NCI-H524 treated with DMSO at 0.1 percent for 48 hours (cell line): ENCODE results near the gene TRABD2B.
"Not testable (repeated sequence)": the region's sequence is repeated elsewhere in the genome, so short reads cannot be mapped to it uniquely, and the experiment has no call there.

Source experiments
- DNase-seq: peaks from one replicate; lab custom pipeline; 2025; lab: John Stamatoyannopoulos, UW

The TRABD2B gene

DNA sequence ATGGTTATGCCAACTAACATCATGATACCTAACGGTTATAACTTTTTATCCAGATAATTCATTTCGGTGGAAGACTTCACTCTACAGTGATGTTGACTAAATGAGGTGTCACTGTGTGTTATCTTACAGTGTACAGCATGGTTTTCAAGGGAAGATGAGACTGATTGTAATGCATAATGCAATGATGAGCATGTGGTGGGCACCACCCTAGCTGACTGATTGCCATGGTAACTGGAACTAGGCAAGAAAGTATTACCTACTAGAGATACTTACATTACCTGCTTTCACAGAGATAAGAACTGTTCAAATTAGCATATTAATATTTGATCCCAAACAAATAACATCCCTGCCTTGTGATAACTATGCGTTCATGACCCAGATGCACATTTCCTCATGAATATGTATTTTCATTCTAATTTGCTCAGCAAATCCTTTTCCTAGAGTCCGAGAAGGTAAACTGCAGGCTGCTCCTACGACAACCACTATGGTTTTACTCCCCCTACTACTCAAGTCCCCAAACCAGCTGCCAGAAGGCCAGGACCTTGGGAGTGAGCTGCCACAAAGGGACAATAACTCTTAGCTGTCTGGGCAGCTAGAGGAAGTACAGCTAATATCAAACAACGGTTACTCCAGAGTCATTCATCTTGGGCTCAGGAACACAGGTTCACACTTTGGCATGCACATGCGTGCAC is 29.2 kb downstream of the TRABD2B start:
- no peak for DNase-seq

GRCh38 chr1:47965816-47966215 is 31.4 kb downstream of the TRABD2B start:
- DNase-seq = no peak

- no peak for DNase-seq
Observed at GRCh38 chr1:47964636-47965035, 32.5 kb downstream of the TRABD2B start.

- DNase-seq = no peak
Observed at GRCh38 chr1:47963568-47964358, 33.4 kb downstream of the TRABD2B start.

- DNase-seq = peak; percentile 92
Observed at GRCh38 chr1:47962750-47963492, 34.3 kb downstream of the TRABD2B start.

- not testable (repeated sequence) for DNase-seq
Observed at GRCh38 chr1:47961835-47962234, 35.4 kb downstream of the TRABD2B start.

GRCh38 chr1:47956491-47956890 is 40.7 kb downstream of the TRABD2B start:
- DNase-seq = not testable (repeated sequence)

- DNase-seq = no peak
Observed at GRCh38 chr1:47953661-47954060, 43.5 kb downstream of the TRABD2B start.

DNA sequence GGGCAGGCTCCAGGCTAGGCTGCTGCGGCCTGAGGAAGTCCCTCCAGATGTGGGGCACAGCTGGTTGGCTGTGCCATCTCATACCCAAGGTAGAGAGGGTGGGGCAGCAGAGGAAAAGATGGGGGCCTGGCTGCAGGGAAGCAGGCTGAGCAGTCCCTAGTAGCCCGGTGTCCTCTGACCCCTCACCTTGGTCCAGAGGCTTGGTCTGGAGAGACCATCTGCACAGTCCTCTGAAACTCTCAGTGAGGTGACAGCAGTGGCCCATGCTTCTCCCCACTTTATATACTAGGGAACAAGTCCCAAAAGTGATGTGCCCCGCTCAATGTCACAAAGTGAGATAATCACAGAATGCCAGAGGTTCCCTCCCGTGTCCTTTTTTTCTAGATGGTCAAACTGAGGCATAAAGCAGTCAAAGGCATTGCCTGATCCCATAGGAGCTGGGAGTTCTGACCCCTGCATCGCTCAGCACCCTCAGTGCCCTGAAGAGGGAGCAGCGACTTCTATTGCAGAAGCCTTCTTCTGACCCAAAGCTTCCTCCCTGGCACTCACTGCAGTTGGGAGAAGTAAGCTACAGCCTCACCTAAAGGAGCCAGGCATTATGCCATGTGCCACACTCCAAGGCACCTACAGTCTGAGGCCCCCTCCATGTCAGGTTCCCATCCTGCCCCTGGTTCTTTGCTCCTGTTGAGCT is 45.5 kb downstream of the TRABD2B start:
- DNase-seq = no peak

GRCh38 chr1:47951026-47951425 is 46.2 kb downstream of the TRABD2B start:
- no peak for DNase-seq

DNA sequence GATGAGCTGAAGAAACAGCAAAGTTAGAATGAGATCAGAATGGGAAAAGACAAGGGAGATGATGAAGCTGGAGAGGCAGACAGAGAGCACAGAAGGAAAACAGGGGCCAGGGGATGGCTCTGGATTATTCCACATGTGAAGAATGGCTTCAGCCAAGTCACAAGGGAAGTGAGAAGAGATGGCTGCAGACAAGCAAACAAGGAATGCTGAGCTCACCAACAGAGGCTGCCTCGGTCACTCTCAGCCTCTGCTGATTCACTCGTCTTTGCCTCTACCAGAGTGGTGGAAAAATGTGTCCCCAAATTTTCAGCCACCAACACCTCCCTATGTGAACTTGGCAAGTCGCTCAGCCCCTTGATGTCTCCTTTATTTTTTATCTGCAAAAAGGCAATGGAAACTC is 46.7 kb downstream of the TRABD2B start:
- DNase-seq = no peak

- peak; percentile 13 for DNase-seq
Observed at GRCh38 chr1:47948126-47948525, 49.1 kb downstream of the TRABD2B start.

DNA sequence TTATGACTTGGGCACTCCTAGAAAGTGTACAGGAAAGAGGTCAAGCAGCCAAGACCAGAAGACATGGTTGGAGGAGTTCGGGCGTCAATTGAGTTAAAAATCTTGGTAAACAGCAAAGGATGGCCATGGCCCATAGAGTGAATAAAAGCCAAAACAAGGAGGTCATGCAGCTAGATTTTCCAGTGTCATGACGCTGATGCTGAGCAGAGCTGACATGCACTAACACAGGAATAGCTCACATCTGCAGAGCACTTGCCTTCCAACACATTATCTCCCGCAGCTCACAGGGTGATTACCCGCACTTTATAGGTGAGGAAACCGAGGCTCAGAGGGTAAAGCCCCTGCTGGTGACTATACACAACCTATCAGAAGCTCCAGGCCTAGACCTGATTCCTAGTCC is 49.7 kb downstream of the TRABD2B start:
- no peak for DNase-seq

DNA sequence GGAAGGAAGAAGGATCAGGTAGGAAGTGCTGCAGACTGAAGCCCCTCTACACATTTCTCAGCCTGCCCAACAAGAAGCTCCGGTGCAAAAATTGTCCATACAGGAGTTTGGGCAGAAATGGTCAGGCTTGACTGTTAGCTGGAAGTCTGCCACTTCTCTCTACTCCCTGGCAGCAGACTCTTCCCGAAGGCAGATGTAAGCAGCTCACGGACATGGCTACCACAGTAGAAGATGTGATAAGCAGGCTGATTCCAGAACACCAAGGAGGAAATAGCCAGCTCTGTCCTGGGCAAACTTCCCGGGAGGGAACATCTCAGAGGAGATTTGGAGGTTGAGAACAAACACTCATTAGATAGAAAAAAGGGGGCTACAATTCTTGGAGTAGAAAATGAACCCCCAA is 52.6 kb downstream of the TRABD2B start:
- no peak for DNase-seq

- no peak for DNase-seq
Observed at GRCh38 chr1:47942240-47942629, 55.0 kb downstream of the TRABD2B start.

- DNase-seq = no peak
Observed at GRCh38 chr1:47941609-47942239, 55.5 kb downstream of the TRABD2B start.

DNA sequence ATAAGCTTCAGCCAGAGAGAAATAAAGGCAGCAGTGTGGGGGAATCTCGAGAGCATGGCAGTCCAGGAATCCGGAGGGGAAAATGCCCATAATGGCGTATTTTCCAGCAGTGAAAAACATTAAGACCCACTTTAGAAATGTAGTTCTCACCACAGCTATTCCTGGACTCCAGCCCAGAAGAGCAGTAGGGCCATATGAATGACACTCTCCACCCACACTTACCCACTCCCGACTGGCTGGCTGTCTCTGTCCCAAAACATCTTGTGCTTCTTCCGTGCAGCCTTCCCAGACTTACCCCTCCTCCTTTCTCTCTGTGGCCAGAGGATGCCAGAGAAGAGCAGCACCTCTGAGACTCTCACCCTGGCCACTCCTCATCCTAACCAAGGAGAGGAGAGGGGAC is 56.4 kb downstream of the TRABD2B start:
- DNase-seq = no peak

- DNase-seq = no peak
Observed at GRCh38 chr1:47940326-47940725, 56.9 kb downstream of the TRABD2B start.

DNA sequence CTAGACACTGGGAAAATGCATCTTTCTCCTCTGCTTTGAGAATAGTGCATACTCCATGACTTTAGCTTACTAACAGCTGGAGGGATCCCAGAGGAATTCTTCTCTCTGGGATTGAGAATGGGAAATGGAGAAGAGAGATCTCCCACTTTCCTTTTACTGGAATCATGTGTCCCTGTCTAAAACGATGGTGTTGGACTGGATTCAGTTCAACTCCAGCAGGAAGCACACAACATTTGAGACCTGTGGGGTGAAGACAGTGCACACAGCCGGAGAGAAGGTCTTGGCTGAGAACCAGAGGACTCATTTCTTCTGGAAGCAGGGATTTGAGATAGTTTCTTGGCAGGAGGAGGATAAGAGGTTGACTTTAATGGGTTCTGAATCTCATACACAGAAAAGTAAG is 58.7 kb downstream of the TRABD2B start:
- DNase-seq = no peak

- no peak for DNase-seq
Observed at GRCh38 chr1:47937586-47938254, 59.5 kb downstream of the TRABD2B start.

DNA sequence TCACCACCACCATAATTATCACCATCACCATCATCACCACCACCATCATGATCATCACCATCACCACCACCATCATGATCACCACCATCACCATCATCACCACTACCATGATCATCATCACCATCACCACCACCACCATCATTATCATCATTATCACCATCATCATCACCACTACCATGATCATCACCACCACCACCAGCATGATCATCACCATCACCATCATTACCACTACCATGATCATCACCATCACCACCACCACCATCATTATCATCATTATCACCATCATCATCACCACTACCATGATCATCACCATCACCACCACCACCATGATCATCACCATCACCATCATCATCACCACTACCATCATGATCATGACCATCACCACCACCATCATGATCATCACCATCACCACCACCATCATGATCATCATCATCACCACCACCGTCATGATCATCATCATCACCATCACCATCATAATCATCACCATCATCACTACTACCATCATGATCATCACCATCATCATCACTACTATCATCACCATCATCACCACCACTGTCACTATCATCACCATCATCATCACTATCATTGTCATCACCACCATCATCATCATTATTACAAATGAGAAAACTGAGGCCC is 60.2 kb downstream of the TRABD2B start:
- no peak for DNase-seq
